ENCODE measurements around the gene SH3BGRL3. TPM values are rescaled to one million over a fixed set of nuclear protein-coding genes. Genes with fewer than 3 reads are reported as not detected.

The SH3BGRL3 gene
- total RNA-seq, 2 experiments from 2014 or later: 309 to 316 TPM

- POLR2A ChIA-PET: interaction anchor here (1.1 kb wide), 1 partner anchor 197 kb away, joined by 3 read pairs; no protein-coding TSS in a partner anchor
- peaks cover 11% of the 10 kb centered on the region for H3K9me3 Mint-ChIP-seq
- H3K27me3 Mint-ChIP-seq: no peaks in the 10 kb centered on the region
- intact Hi-C loops (cut with micrococcal nuclease): no loop called here
- ATAC-seq (no peak), DNase-seq (no peak)
- CTCF ChIA-PET: interaction anchor here (3.1 kb wide), 1 partner anchor 53 kb away, joined by 12 read pairs; no protein-coding TSS in a partner anchor
- no peak overlapping the region for H3K27ac Mint-ChIP-seq
- peaks cover 65% of the 10 kb centered on the region for H3K36me3 Mint-ChIP-seq (ENCODE audit: low read depth)
- TF ChIP-seq CTCF (IDR thresholded peaks at IDR 0.05): no peak
- no peak overlapping the region for H3K4me3 Mint-ChIP-seq
- peaks cover 8% of the 10 kb centered on the region for H3K4me1 Mint-ChIP-seq (ENCODE audit: low read depth)
Measured at GRCh38 chr1:26269198-26269550, 10.7 kb upstream of the SH3BGRL3 start.

GRCh38 chr1:26274801-26275425 is 5.0 kb upstream of the SH3BGRL3 start:
- POLR2A ChIA-PET: interaction anchor here (1.4 to 19.5 kb wide), 3 partner anchors 12 to 43 kb away, joined by 3 to 284 read pairs (median 53); partner anchors contain the start of gene CD52
- Mint-ChIP-seq H3K4me1 (ENCODE audit: low read depth) (peaks cover 54% of the 10 kb centered on the region), H3K27me3 (no peaks in the 10 kb centered on the region), H3K27ac (peak overlapping the region; percentile 92), H3K4me3 (no peak overlapping the region), H3K9me3 (no peaks in the 10 kb centered on the region), H3K36me3 (ENCODE audit: low read depth) (peaks cover 61% of the 10 kb centered on the region)
- CTCF ChIA-PET: interaction anchor here (0.9 to 8.9 kb wide), 25 partner anchors 10 to 278 kb away, joined by 3 to 282 read pairs (median 5); partner anchors contain the start of genes CD52, UBXN11 and ZNF593
- intact Hi-C loops (cut with micrococcal nuclease): loop anchor here (5.0 kb wide), 1 partner anchor 112 kb away; no protein-coding TSS in a partner anchor
- DNase-seq: peak; percentile 52
- no peak for ATAC-seq
- TF ChIP-seq CTCF (IDR thresholded peaks at IDR 0.05): no peak

- ChIA-PET CTCF (interaction anchor here (0.7 to 8.9 kb wide), 39 partner anchors 11 to 279 kb away, joined by 3 to 282 read pairs (median 4); partner anchors contain the start of genes CD52, UBXN11 and ZNF593), POLR2A (interaction anchor here (1.1 to 19.5 kb wide), 3 partner anchors 12 to 53 kb away, joined by 3 to 284 read pairs (median 53); partner anchors contain the start of gene CD52)
- peak overlapping the region; percentile 23 for H3K4me3 Mint-ChIP-seq
- peaks cover 61% of the 10 kb centered on the region for H3K36me3 Mint-ChIP-seq (ENCODE audit: low read depth)
- peak; percentile 84 for DNase-seq
- H3K27ac Mint-ChIP-seq: peak overlapping the region; percentile 92
- intact Hi-C loops (cut with micrococcal nuclease): loop anchor here (2.0 to 5.0 kb wide), 2 partner anchors 45 to 111 kb away; no protein-coding TSS in a partner anchor
- peak; percentile 63 for ATAC-seq
- H3K9me3 Mint-ChIP-seq: no peaks in the 10 kb centered on the region
- H3K27me3 Mint-ChIP-seq: no peaks in the 10 kb centered on the region
- peak; percentile 98 for TF ChIP-seq CTCF (IDR thresholded peaks at IDR 0.05)
- peaks cover 54% of the 10 kb centered on the region for H3K4me1 Mint-ChIP-seq (ENCODE audit: low read depth)
Measured at GRCh38 chr1:26275580-26276431, 4.1 kb upstream of the SH3BGRL3 start.

GRCh38 chr1:26276432-26276838 is 3.5 kb upstream of the SH3BGRL3 start:
- Mint-ChIP-seq H3K4me3 (peak overlapping the region; percentile 23), H3K27me3 (no peaks in the 10 kb centered on the region), H3K9me3 (no peaks in the 10 kb centered on the region), H3K36me3 (ENCODE audit: low read depth) (peaks cover 64% of the 10 kb centered on the region), H3K4me1 (ENCODE audit: low read depth) (peaks cover 60% of the 10 kb centered on the region), H3K27ac (peak overlapping the region; percentile 92)
- DNase-seq (no peak), ATAC-seq (no peak)
- intact Hi-C loops (cut with micrococcal nuclease): loop anchor here (2.0 to 5.0 kb wide), 2 partner anchors 44 to 111 kb away; no protein-coding TSS in a partner anchor
- ChIA-PET POLR2A (interaction anchor here (1.1 to 19.5 kb wide), 3 partner anchors 11 to 53 kb away, joined by 3 to 284 read pairs (median 53); partner anchors contain the start of gene CD52), CTCF (interaction anchor here (0.8 to 8.9 kb wide), 31 partner anchors 10 to 280 kb away, joined by 3 to 282 read pairs (median 5); partner anchors contain the start of genes CD52, UBXN11 and ZNF593)
- TF ChIP-seq CTCF (IDR thresholded peaks at IDR 0.05): no peak
